ENCODE data around the gene ZNF670.

GRCh38 chr1:247118946-247119446, 40.4 kb upstream of the ZNF670 start:
- TF ChIP-seq, protein P1, sequence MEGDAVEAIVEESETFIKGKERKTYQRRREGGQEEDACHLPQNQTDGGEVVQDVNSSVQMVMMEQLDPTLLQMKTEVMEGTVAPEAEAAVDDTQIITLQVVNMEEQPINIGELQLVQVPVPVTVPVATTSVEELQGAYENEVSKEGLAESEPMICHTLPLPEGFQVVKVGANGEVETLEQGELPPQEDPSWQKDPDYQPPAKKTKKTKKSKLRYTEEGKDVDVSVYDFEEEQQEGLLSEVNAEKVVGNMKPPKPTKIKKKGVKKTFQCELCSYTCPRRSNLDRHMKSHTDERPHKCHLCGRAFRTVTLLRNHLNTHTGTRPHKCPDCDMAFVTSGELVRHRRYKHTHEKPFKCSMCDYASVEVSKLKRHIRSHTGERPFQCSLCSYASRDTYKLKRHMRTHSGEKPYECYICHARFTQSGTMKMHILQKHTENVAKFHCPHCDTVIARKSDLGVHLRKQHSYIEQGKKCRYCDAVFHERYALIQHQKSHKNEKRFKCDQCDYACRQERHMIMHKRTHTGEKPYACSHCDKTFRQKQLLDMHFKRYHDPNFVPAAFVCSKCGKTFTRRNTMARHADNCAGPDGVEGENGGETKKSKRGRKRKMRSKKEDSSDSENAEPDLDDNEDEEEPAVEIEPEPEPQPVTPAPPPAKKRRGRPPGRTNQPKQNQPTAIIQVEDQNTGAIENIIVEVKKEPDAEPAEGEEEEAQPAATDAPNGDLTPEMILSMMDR (IDR thresholded peaks at IDR 0.05): no peak
- TF ChIP-seq POLR2AphosphoS5 (IDR thresholded peaks at IDR 0.05): no peak
- no peak for TF ChIP-seq POLR2A (IDR thresholded peaks at IDR 0.05)
- TF ChIP-seq EP300 (IDR thresholded peaks at IDR 0.05): no peak

All from suprapubic skin (tissue), 4 donors.